Measurements from ENCODE around the gene IL26.

Gene IL26

GRCh38 chr12:68225576-68226476 lies at the start of gene IL26:
TSS of gene IL26 (minus strand) at chr12:68225810. CDS start at chr12:68225756, 54 bp downstream.
- peak; percentile 5 for DNase-seq (ENCODE audit: low read depth)

- no peak for DNase-seq (ENCODE audit: low read depth)
These were observed 47.1 kb upstream of the IL26 start for GRCh38 chr12:68272732-68273131.

- no peak for DNase-seq (ENCODE audit: low read depth)
These were observed 45.7 kb upstream of the IL26 start for GRCh38 chr12:68271346-68271745.

GRCh38 chr12:68270358-68270757 lies 44.7 kb upstream of the IL26 start:
- DNase-seq (ENCODE audit: low read depth) = no peak

GRCh38 chr12:68269779-68270178 lies 44.2 kb upstream of the IL26 start:
- no peak for DNase-seq (ENCODE audit: low read depth)

GRCh38 chr12:68268967-68269366 lies 43.4 kb upstream of the IL26 start:
- no peak for DNase-seq (ENCODE audit: low read depth)

- no peak for DNase-seq (ENCODE audit: low read depth)
These were observed 42.3 kb upstream of the IL26 start for GRCh38 chr12:68267892-68268396.

- DNase-seq (ENCODE audit: low read depth) = no peak
These were observed 39.2 kb upstream of the IL26 start for GRCh38 chr12:68264857-68265256.

GRCh38 chr12:68264158-68264855 lies 38.7 kb upstream of the IL26 start:
- no peak for DNase-seq (ENCODE audit: low read depth)

- DNase-seq (ENCODE audit: low read depth) = no peak
These were observed 37.8 kb upstream of the IL26 start for GRCh38 chr12:68263366-68263765.

- no peak for DNase-seq (ENCODE audit: low read depth)
These were observed 36.3 kb upstream of the IL26 start for GRCh38 chr12:68261896-68262295.

- no peak for DNase-seq (ENCODE audit: low read depth)
These were observed 34.5 kb upstream of the IL26 start for GRCh38 chr12:68260153-68260552.

GRCh38 chr12:68259318-68259940 lies 33.8 kb upstream of the IL26 start:
- peak; percentile 9 for DNase-seq (ENCODE audit: low read depth)

GRCh38 chr12:68253504-68253903 lies 27.9 kb upstream of the IL26 start, which contains the start of gene IL22:
TSS of gene IL22 (minus strand) at chr12:68253604. CDS start at chr12:68253448, 156 bp downstream.
- no peak for DNase-seq (ENCODE audit: low read depth)

GRCh38 chr12:68252077-68252476 lies 26.5 kb upstream of the IL26 start:
- DNase-seq (ENCODE audit: low read depth) = no peak

- no peak for DNase-seq (ENCODE audit: low read depth)
These were observed 24.8 kb upstream of the IL26 start for GRCh38 chr12:68250454-68250853.

GRCh38 chr12:68247785-68248184 lies 22.2 kb upstream of the IL26 start:
- no peak for DNase-seq (ENCODE audit: low read depth)

- no peak for DNase-seq (ENCODE audit: low read depth)
These were observed 20.7 kb upstream of the IL26 start for GRCh38 chr12:68246350-68246749.

GRCh38 chr12:68245180-68246021 lies 19.8 kb upstream of the IL26 start:
- DNase-seq (ENCODE audit: low read depth) = no peak

- no peak for DNase-seq (ENCODE audit: low read depth)
These were observed 17.2 kb upstream of the IL26 start for GRCh38 chr12:68242777-68243176.

GRCh38 chr12:68240975-68241374 lies 15.4 kb upstream of the IL26 start:
- DNase-seq (ENCODE audit: low read depth) = peak; percentile 25

GRCh38 chr12:68240079-68240478 lies 14.5 kb upstream of the IL26 start:
- DNase-seq (ENCODE audit: low read depth) = no peak
